WERI-Rb-1 (cell line): ENCODE results near the gene MYDGF.

Experiments
- DNase-seq: peaks from one replicate; pipeline ENCODE4 v3.0.0-alpha.2; 2020
- H3K27ac ChIP-seq: fragments of 250-450 bp; sonication (Bioruptor Pico); 2 replicates; pipeline ENCODE4 v1.5.1; 2020; ENCODE audit warnings: mild to moderate bottlenecking, moderate library complexity
- H3K27me3 ChIP-seq: fragments of 250-450 bp; sonication (Bioruptor Pico); 2 replicates; pipeline ENCODE4 v1.5.1; 2021; ENCODE audit warnings: mild to moderate bottlenecking, low read depth, moderate library complexity; ENCODE audit not compliant: insufficient read depth, severe bottlenecking
- H3K36me3 ChIP-seq: fragments of 250-450 bp; sonication (Bioruptor Pico); 2 replicates; pipeline ENCODE4 v1.5.1; 2020; ENCODE audit warnings: mild to moderate bottlenecking, moderate library complexity
- H3K4me3 ChIP-seq: 2 replicates; pipeline ENCODE4 v1.5.1; 2011; ENCODE audit warnings: low read depth, mild to moderate bottlenecking, control low read depth, low read length
- H3K9me3 ChIP-seq: fragments of 250-450 bp; sonication (Bioruptor Pico); 2 replicates; pipeline ENCODE4 v1.5.1; 2021; ENCODE audit warnings: mild to moderate bottlenecking, moderate library complexity; ENCODE audit not compliant: severe bottlenecking
- TF ChIP-seq, protein P1 (sequence below): IDR thresholded peaks from 2 replicates; pipeline ENCODE4 v1.5.1; 2011; ENCODE audit warnings: low read depth, mild to moderate bottlenecking, control low read depth, inconsistent platforms, low read length

Gene MYDGF

DNA sequence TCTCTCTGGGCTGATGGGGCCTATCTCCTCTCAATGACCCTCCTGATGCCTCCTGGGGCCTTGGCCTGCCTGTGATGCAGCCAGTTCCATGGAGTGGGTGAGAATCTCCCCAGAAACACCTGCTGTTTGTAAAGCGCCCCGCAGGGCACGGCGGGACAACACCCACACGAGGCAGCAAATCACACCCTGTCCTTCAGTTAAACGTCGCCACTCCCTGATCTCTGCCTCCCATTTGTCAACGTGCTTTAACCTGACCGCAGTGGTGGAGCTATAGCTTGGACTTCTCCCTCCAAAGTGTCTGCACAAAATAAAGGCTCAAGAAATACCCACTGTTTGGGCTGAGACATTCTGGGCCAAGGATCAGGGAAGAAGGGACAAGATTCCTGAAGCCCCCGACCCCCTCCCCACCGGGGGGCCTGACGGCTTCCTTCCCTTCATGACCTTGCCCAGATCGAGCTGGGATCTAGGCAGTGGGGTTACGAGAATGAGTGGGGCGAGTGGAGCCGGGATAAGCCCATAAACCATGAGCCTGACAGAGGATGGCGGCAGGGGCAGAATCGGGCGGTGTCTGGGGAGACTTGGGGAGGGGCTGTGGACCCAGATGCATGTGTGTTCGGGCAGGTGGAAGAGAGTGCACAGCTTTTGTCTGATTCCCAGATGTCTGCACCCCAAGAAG lies 8.0 kb downstream of the MYDGF start:
- no peak for DNase-seq
- no peak overlapping the region for H3K4me3 ChIP-seq
- H3K9me3 ChIP-seq: no peaks in the 10 kb centered on the region
- no peaks in the 10 kb centered on the region for H3K27me3 ChIP-seq
- H3K27ac ChIP-seq: no peak overlapping the region
- peaks cover 41% of the 10 kb centered on the region for H3K36me3 ChIP-seq
- TF ChIP-seq, protein P1, sequence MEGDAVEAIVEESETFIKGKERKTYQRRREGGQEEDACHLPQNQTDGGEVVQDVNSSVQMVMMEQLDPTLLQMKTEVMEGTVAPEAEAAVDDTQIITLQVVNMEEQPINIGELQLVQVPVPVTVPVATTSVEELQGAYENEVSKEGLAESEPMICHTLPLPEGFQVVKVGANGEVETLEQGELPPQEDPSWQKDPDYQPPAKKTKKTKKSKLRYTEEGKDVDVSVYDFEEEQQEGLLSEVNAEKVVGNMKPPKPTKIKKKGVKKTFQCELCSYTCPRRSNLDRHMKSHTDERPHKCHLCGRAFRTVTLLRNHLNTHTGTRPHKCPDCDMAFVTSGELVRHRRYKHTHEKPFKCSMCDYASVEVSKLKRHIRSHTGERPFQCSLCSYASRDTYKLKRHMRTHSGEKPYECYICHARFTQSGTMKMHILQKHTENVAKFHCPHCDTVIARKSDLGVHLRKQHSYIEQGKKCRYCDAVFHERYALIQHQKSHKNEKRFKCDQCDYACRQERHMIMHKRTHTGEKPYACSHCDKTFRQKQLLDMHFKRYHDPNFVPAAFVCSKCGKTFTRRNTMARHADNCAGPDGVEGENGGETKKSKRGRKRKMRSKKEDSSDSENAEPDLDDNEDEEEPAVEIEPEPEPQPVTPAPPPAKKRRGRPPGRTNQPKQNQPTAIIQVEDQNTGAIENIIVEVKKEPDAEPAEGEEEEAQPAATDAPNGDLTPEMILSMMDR: no peak

DNA sequence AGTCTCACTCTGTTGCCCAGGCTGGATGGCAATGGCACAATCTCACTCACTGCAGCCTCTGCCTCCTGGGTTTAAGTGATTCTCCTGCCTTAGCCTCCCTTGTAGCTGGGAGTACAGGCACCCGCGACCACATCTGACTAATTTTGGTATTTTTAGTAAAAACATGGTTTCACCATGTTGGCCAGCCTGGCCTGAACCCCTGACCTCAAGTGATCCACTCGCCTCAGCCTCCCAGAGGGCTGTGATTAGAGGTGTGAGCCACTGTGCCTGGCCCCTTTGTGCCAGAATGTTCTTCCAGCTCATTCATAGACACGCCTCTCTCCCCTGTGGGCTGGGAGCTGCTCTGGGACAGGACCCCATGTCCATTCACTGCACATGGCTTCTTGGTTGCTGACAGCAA lies 9.1 kb downstream of the MYDGF start:
- no peaks in the 10 kb centered on the region for H3K9me3 ChIP-seq
- H3K27me3 ChIP-seq: no peaks in the 10 kb centered on the region
- H3K36me3 ChIP-seq: peaks cover 39% of the 10 kb centered on the region
- no peak overlapping the region for H3K4me3 ChIP-seq
- H3K27ac ChIP-seq: no peak overlapping the region
- TF ChIP-seq, protein P1: no peak
- no peak for DNase-seq

DNA sequence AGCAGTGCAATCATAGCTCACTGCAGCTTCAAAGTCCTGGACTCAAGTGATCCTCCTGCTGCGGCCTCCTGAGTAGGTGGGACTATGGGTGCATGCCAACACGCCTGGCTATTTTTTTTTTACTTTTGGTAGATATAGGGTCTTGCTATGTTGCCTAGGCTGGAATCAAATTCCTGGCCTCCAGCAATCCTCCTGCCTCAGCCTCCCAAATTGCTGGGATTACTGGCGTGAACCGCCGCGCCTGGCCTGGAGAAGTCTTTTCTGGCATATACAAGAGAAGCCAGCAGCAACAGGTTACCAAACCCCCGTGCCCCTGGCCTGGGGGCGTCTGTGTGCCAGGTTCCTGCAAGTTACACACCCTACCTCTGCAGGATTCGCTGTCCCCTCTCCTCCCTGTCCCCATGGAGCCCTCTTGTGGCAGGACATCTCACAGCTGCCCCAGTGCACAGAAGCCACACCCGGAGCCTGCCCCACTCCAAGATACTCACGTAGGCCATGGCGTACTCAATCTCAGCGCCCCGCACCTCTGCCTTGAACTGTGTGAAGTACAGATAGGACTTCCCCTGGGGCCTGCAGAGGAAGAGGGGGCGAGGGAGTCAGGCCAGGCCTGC lies 9.9 kb downstream of the MYDGF start:
- H3K4me3 ChIP-seq: no peak overlapping the region
- peaks cover 41% of the 10 kb centered on the region for H3K36me3 ChIP-seq
- H3K27me3 ChIP-seq: no peaks in the 10 kb centered on the region
- TF ChIP-seq, protein P1: peak; percentile 79
- DNase-seq: peak; percentile 71
- H3K27ac ChIP-seq: no peak overlapping the region
- no peaks in the 10 kb centered on the region for H3K9me3 ChIP-seq

DNA sequence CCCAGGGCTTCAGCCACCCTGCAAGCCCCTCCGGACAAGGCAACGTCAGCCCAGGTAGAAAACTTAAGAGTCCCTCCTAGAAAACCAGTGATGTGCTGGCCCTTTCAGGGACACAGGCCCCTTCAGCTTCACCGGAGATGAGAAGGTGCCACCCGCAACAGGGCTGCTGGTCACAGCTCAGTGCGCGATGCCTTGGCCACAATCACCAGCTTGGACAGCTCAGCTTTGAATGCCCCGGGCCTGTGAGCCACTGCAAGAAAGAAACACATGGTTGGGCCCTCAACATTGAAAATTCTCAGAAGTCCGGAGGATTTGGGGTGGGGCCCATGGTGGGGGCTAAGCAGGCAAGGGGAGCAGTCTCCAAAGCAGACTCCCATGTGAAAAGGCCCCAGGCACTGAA lies 12.3 kb downstream of the MYDGF start:
- Histone ChIP-seq H3K9me3 (no peaks in the 10 kb centered on the region), H3K4me3 (no peak overlapping the region), H3K27ac (no peak overlapping the region), H3K27me3 (no peaks in the 10 kb centered on the region), H3K36me3 (peaks cover 39% of the 10 kb centered on the region)
- DNase-seq: no peak
- TF ChIP-seq, protein P1: no peak

DNA sequence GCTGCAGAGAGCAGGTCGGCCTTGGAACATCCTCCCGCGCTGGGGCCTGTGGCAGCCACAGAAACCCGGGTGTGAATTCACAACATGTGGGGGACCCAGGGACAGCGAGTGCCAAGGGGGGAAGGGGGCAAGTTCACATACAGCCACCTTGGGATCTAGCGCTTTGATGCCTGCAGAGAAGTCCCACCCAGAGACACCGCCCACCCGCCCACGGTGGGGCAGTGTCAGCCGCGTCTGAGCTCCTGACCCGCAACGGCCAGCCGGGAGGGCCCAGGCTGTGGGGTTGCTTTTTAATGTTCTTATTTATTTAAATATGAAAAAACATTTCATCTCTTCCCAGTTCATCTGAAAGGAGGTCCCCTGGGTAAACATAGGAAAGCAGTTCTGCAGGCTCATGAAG lies 12.9 kb downstream of the MYDGF start:
- H3K9me3 ChIP-seq: no peaks in the 10 kb centered on the region
- TF ChIP-seq, protein P1: no peak
- no peak for DNase-seq
- H3K36me3 ChIP-seq: peaks cover 39% of the 10 kb centered on the region
- no peaks in the 10 kb centered on the region for H3K27me3 ChIP-seq
- H3K4me3 ChIP-seq: no peak overlapping the region
- H3K27ac ChIP-seq: no peak overlapping the region
